NOMO-1 treated with DMSO at 0.1 percent for 48 hours (cell line): Measurements from ENCODE around the gene STX5.
"Not testable (repeated sequence)": the region's sequence is repeated elsewhere in the genome, so short reads cannot be mapped to it uniquely, and the experiment has no call there.

Experiments
- DNase-seq: peaks from one replicate; lab custom pipeline; 2025; ENCODE audit not compliant: unreplicated experiment; lab: John Stamatoyannopoulos, UW

The STX5 gene

DNA sequence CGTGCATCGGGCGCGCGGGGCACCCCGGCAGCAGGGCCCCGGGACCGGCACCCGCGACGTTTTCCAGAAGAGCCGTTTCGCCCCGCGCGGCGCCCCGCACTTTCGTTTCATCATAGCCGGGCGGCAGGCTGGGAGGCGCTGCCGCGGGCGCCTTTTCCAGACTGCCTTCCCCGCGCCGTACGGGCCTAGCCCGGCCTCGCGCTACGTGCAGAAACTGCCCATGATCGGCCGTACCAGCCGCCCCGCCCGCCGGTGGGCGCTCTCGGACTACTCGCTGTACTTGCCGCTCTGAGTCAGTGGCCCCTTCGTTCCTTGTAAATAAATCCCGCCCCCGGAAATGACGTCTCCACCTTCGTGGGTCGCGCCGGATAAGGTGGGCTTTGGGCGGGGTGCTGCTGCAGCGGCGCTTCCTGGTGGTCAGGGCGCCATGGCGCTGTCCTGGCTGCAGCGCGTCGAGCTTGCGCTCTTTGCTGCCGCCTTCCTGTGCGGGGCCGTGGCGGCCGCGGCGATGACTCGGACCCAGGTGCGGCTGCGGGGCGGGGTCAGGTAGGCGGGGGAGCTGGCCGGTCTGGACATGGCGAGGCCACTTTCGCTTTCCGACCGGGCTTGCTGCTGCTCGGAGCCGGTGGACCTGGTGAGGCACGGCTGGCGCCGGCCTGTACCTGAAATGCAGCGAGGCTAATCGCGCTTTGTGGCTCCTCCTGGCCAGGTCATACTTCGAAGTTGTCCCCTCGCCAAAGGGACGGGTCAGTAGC lies 44.7 kb downstream of the STX5 start, which contains the start of gene TMEM179B:
Gene TMEM179B (plus strand): TSS at position 398 of the 755 bp plus-strand sequence. CDS start 30 bp downstream, at position 428.
- DNase-seq, result peak; percentile 98

- peak; percentile 82 for DNase-seq
Observed at GRCh38 chr11:62786318-62787004, 45.4 kb downstream of the STX5 start.

DNA sequence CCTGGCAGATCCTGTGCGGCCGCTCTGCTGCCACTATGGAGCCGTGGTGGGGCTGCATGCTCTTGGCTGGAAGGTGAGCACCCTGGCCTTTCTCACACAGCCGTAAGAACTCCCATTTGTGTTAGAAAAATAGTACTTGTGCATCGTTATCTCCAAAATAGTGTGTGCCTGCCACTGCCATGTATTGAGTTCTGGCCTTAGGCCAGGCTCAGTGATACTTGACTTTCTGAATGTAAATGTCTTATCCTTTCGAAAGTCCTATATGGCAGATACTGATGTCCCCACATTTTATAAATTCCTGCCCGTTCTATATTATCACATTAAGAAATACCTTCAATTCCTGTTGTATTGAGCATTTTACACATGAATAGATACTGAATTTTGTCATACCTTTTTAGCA lies 49.1 kb downstream of the STX5 start:
- DNase-seq, result no peak

DNA sequence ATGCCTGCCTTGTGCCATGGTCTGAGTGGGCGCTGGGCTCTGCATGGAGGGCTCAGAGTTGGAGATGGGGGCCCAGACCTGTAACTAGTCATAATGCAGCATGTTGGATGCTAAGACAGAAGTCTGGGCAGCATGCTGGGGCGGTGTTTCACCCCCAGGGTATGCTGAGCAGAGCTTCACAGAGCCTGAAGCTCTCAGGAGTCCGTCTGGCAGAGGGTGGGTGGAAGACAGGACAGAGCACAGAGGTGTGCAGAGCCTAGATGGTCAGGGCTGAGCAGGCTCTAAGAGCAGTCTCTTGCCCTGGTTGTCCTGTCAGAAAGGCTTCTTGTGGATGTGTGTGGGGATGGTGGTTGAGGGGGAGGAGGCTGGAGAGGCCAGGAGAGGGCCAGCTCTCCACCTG lies 53.4 kb downstream of the STX5 start:
- DNase-seq, result no peak

DNA sequence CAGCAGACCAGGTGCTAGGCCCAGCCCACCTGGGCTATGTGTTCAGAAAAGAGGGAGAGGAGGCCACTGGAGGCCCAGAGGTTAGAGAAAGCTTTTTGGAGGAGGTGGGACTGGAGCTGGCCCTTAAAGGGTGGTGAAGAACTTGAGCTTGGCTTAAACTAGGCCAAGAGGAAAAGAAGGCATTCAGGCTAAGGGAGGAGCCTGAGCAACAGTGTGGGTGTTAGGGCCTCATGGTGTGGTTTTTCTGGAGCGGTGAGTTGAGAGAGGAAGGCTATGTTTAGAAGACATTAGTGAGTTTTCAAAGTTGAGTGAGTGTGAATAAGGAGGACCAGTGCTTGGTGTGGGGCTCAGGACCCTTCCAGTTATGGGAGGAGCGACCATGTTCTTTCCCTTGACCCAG lies 54.5 kb downstream of the STX5 start:
- no peak for DNase-seq

DNA sequence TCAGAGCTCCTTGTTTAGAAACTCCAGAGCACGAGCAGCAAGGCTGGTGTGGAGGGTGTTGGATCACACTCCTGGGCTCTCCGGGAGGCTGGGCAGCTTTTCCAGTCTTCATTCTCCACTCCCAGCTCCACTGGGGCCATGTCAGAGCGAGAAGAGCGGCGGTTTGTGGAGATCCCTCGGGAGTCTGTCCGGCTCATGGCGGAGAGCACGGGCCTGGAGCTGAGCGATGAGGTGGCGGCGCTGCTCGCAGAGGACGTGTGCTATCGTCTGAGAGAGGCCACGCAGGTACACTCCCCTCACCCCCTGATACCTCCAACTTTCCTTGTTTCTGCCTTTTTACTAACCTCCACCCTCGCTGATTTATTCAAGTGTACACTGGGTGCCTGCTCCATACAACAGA lies 56.2 kb downstream of the STX5 start:
- no peak for DNase-seq

DNA sequence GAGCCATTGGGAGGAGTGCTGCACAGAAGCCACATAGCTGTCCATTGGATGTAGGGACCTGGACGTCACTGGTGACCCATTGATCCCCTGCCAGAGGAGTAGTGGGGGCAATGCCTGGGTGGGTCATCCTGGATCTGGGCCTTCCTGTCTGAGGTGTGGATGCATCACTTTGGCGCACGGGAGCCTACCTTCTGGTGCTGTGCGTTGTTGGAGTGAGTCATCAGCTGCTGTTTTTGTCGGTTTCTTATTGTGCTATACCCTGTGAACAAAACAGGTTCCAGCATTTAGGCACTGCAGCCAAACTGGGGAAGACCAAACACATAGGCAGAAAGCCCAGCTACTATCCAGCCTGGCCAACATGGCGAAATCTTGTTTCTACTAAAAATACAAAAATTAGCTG lies 57.4 kb downstream of the STX5 start:
- no peak for DNase-seq

- DNase-seq, result peak; percentile 90
Observed at GRCh38 chr11:62771144-62772021, 60.5 kb downstream of the STX5 start, which contains the start of gene TAF6L. TAF6L (plus strand) TSS chr11:62771396; CDS start chr11:62775784, 4,388 bp downstream.

DNA sequence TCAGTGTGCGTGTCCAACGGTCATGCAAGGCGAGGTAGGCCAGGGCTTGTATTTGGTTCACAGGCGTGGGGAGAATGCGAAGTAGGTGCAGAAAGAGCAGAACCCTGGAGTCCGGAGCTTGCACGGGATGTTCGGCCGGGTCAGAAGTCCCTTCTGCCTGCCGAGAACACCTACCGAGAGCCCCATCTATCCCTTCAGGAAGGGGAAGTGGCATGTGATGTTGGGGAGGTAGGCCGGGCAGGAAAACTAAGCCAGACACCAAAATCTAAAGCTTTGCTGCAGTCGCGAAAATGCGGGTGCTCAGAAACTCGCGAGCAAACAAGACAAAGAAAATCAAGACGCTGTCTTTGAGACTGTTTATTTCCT lies 61.1 kb downstream of the STX5 start:
- DNase-seq, result peak; percentile 47

DNA sequence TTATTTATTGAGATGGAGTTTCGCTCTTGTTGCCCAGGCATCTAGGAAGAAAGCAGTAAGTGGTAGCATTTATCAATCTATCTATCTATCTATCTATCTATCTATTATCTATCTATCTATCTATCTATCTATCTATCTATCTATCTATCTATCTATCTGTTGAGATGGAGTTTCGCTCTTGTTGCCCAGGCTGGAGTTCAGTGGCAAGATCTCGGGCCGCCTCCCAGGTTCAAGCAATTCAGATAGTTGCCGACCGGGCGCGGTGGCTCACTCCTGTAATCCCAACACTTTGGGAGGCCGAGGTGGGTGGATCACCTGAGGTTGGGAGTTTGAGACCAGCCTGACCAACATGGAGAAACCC lies 71.0 kb downstream of the STX5 start:
- not testable (repeated sequence) for DNase-seq

GRCh38 chr11:62757846-62758788 lies 73.7 kb downstream of the STX5 start:
- no peak for DNase-seq
